ENCODE data around the gene SORCS1. TPM values are rescaled to one million over a fixed set of nuclear protein-coding genes. Genes with fewer than 3 reads are reported as not detected.
A peak's percentile ranks its signal among the peaks of the same experiment; 100 is the strongest.

SORCS1 gene
- total and polyA plus RNA-seq, 2 experiments from 2014 or later, result 2.9 to 8.9 TPM

GRCh38 chr10:107169516-107169915 lies 5.0 kb upstream of the SORCS1 start:
- no peaks in the 10 kb centered on the region for H3F3A ChIP-seq (replicated peaks; ENCODE audit: low read depth)
- no peak overlapping the region for H3K27ac Mint-ChIP-seq
- H3K9me2 ChIP-seq (ENCODE audit: insufficient read depth), result no peaks in the 10 kb centered on the region
- no peak overlapping the region for H2AFZ ChIP-seq
- no peak overlapping the region for H3K27ac ChIP-seq (ENCODE audit: low read depth)
- no peaks in the 10 kb centered on the region for H3K36me3 Mint-ChIP-seq (ENCODE audit: low read depth)
- peaks cover 14% of the 10 kb centered on the region for H3K4me1 ChIP-seq (ENCODE audit: insufficient read depth)
- H3K4me3 Mint-ChIP-seq, result no peak overlapping the region
- no peaks in the 10 kb centered on the region for H3K36me3 ChIP-seq (ENCODE audit: insufficient read depth)
- peaks cover 14% of the 10 kb centered on the region for H3K27me3 ChIP-seq (ENCODE audit: insufficient read depth)
- DNase-seq (ENCODE audit: low spot score), result no peak
- no peak for TF ChIP-seq ZNF331 (CRISPR knock-in tag; IDR thresholded peaks at IDR 0.05; ENCODE audit: low read depth)
- TF ChIP-seq POLR2AphosphoS5 (IDR thresholded peaks at IDR 0.05; ENCODE audit: low read depth), result no peak
- TF ChIP-seq EZH2phosphoT487 (IDR thresholded peaks at IDR 0.05; ENCODE audit: unreplicated experiment), result no peak
- TF ChIP-seq EZH2 (IDR thresholded peaks at IDR 0.05; ENCODE audit: low read depth, unreplicated experiment), result no peak
- TF ChIP-seq CTCF (conservative IDR thresholded peaks at IDR 0.05; ENCODE audit: low read depth in 2 of 2), result peak in 1 of 2 experiments; percentile 28; a peak in 3 of 4 replicates
- TF ChIP-seq ETS1 (IDR thresholded peaks at IDR 0.05), result no peak
- ATAC-seq, result no peak
- peaks cover 9% of the 10 kb centered on the region for H3K27me3 Mint-ChIP-seq (ENCODE audit: insufficient read depth, low read depth, poor library complexity)
- H3K9me3 Mint-ChIP-seq, result no peaks in the 10 kb centered on the region
- peaks cover 19% of the 10 kb centered on the region for H3K4me1 Mint-ChIP-seq
- no peaks in the 10 kb centered on the region for H3K79me2 ChIP-seq (replicated peaks; ENCODE audit: insufficient read depth)
- no peaks in the 10 kb centered on the region for H4K20me1 ChIP-seq (replicated peaks; ENCODE audit: insufficient read depth)
- no peak overlapping the region for H3K4me3 ChIP-seq
- H3K4me2 ChIP-seq, result no peak overlapping the region

- Histone ChIP-seq H2AFZ (no peak overlapping the region), H3K27me3 (ENCODE audit: insufficient read depth) (peaks cover 18% of the 10 kb centered on the region), H4K20me1 (replicated peaks; ENCODE audit: insufficient read depth) (no peaks in the 10 kb centered on the region), H3K27ac (ENCODE audit: low read depth) (no peak overlapping the region), H3F3A (replicated peaks; ENCODE audit: low read depth) (no peaks in the 10 kb centered on the region), H3K4me2 (no peak overlapping the region), H3K9me2 (ENCODE audit: insufficient read depth) (no peaks in the 10 kb centered on the region), H3K79me2 (replicated peaks; ENCODE audit: insufficient read depth) (no peaks in the 10 kb centered on the region), H3K36me3 (ENCODE audit: insufficient read depth) (no peaks in the 10 kb centered on the region), H3K4me3 (no peak overlapping the region), H3K4me1 (ENCODE audit: insufficient read depth) (peaks cover 14% of the 10 kb centered on the region)
- H3K27ac Mint-ChIP-seq, result no peak overlapping the region
- H3K4me3 Mint-ChIP-seq, result no peak overlapping the region
- H3K4me1 Mint-ChIP-seq, result peaks cover 21% of the 10 kb centered on the region
- no peak for DNase-seq (ENCODE audit: low spot score)
- H3K9me3 Mint-ChIP-seq, result no peaks in the 10 kb centered on the region
- ATAC-seq, result no peak
- no peaks in the 10 kb centered on the region for H3K36me3 Mint-ChIP-seq (ENCODE audit: low read depth)
- H3K27me3 Mint-ChIP-seq (ENCODE audit: insufficient read depth, low read depth, poor library complexity), result peaks cover 11% of the 10 kb centered on the region
- no peak for TF ChIP-seq CREB1 (CRISPR knock-in tag; IDR thresholded peaks at IDR 0.05; ENCODE audit: low read depth)
- no peak for TF ChIP-seq ZNF114 (CRISPR knock-in tag; IDR thresholded peaks at IDR 0.05)
- TF ChIP-seq CTCF (conservative IDR thresholded peaks at IDR 0.05; ENCODE audit: low read depth in 2 of 2), result no peak
- no peak for TF ChIP-seq ETS1 (IDR thresholded peaks at IDR 0.05)
- no peak for TF ChIP-seq NANOG (IDR thresholded peaks at IDR 0.05; ENCODE audit: borderline replicate concordance)
- TF ChIP-seq STAT1 (IDR thresholded peaks at IDR 0.05; ENCODE audit: unreplicated experiment), result no peak
- no peak for TF ChIP-seq REST (IDR thresholded peaks at IDR 0.05; ENCODE audit: unreplicated experiment)
- no peak for TF ChIP-seq POLR2AphosphoS5 (IDR thresholded peaks at IDR 0.05; ENCODE audit: low read depth)
- TF ChIP-seq JUNB (IDR thresholded peaks at IDR 0.05; ENCODE audit: unreplicated experiment), result no peak
- no peak for TF ChIP-seq ZNF331 (CRISPR knock-in tag; IDR thresholded peaks at IDR 0.05; ENCODE audit: low read depth)
- TF ChIP-seq EZH2 (IDR thresholded peaks at IDR 0.05; ENCODE audit: low read depth, unreplicated experiment), result no peak
Observed at GRCh38 chr10:107168738-107169137, 4.2 kb upstream of the SORCS1 start.

All from GM23338 (cell line).